GM21717 (cell line): ENCODE measurements around the gene MRPL50.

Experiments
- ATAC-seq: cut with Tn5 transposase; IDR thresholded peaks from one replicate; pipeline ENCODE4 v1.9.1; 2021; ENCODE audit warnings: mild to moderate bottlenecking, moderate library complexity; ENCODE audit not compliant: unreplicated experiment

MRPL50 gene

DNA sequence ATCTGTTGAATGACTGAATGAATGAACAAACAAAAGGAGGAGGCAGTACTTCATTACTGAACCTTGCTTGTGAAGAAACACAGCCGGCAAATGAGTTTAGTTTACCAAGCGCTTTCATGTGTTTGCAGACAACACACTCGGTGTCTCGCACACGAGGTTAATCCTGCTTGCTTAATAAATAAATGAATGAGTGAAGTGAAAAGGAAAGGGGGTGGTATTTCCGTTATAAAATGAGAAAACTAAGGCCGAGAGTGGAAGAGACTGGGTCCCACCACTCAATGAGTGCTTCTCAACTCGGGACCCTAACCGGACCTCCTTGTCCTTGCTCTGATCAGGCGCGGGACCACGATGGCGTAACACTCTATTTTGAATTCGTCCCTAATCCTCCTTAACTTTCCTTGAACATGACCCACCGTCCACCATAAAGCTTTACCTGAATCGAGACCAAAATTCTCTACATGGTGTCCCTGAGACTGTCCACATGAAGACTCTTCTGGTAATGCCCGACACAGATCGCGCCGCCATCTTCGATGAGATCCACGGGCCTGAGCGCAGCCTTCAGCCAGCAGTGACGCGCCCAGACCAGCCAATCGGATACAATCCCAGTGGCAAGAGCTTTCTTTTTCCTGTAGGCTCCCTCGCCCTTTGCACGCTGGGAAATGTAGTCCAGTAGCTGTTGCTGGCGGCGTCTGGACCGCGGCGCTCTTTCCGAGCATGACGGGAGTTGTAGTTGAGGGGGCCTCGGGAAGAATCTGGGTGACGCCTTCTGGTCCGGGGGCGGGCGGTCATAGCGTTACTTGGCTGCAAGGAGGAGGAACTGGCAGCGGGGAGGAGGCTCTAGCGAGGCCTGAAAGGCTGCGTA is at the start of gene MRPL50, which contains the start of gene ZNF189:
MRPL50 (minus strand) TSS at position 551 of the 862 bp plus-strand sequence; CDS start at position 525, 26 bp downstream.
ZNF189 (plus strand) TSS at position 784 of the 862 bp plus-strand sequence. CDS start 306 bp downstream, outside the sequence.
- peak; percentile 99 for ATAC-seq

DNA sequence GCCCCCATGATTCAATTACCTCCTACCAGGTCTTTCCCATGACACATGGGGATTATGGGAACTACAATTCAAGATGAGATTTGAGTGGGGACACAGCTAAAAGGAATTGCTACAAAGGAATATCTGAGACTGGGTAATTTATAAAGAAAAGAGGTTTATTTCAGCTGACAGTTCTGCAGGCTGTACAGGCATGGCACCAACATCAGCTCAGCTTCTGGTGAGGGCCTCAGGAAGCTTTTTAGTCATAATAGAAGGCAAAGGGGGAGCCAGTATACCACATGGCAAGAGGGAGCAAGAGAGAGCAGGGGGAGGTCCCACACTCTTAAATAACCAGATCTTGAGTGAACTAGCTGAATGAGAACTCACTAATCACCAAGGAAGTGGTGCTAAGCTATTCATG is 48.3 kb upstream of the MRPL50 start:
- ATAC-seq = no peak

DNA sequence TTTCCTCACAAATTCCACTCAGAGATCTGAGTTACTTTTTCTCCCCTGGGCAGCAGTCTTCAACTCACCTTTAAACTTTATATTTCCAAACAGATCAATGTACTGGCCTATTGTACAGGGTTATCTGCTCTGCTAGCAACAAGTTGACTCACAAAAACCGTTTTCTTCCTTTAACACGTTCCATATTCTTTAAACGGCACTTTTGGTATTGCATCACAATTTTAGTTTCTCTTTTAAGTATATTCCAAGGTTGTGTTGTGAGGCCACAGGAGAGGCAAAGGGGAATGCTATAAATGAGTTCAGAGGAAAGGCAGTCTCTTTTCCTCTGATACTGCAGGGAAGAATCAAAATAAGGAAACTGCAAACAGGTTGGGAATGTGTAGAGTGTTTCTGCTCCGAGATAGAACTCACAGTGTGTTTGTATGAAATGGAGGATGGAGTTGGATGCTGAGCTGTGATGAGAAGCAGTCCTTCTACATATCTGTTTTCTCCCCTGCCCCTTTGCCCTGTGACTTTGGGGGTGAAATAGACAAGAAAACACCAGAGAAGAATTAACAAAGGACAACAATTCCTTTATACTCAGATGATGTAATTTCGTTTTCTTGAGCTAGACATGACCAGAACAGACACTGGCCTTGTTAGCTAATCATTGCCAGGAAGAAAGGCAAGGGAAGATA is 47.1 kb upstream of the MRPL50 start:
- ATAC-seq = no peak

DNA sequence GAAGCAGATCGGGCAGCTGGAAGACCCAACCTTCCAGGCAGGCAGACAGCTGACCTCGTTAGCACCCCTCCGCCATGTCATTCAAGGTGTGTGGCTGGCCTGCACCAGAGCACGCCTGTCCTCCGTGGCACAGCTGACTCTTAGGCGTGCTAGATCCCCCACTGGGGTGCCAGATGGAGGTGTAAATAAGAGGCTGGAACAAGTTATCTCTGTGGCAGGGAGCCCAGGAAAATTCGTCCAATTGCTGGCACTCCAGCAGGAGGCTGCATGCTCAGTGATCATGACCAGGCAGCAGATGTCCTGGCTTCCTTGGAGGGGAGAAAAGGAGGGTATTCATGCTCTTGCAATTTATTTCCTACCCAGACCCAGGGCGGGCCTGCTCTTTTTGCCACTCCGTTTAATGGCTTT is 45.0 kb upstream of the MRPL50 start:
- no peak for ATAC-seq

DNA sequence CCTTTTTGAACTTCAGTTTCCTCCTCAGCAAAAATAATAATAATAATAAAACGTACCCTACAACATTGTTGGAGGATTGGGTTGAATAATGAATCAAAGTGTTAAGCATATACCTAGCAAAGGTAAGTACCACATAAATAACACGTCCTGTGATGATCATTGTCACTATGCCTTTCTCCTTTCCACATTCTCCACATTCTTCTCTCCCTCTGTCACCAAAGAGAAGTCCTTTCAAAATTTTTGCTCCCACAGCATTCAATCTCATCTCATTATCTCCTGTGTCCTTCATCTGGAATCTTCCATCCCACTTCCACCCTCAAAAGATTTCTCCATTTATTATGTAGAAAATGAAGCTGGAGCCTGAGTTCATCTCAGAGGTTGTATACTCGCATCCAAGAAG is 44.3 kb upstream of the MRPL50 start:
- no peak for ATAC-seq

DNA sequence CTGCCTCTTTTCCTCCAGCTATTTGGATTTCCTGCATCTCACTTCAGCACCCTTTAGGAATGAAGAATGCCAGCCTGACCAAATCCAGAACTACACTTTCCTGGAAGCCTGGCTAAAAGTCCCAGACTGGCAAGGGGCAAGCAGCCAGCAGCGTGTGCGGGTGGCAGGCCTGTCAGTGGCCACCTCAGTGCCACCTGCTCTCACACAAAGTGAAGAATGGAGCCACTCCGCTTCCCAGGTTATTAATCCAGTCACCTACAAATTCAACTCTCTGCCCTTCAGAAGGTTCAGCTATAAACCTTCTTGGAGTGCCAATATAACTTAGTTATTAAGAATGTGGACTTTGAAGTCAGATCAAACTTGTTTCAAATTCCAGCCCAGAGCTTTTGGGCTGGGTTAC is 43.9 kb upstream of the MRPL50 start:
- ATAC-seq = no peak

DNA sequence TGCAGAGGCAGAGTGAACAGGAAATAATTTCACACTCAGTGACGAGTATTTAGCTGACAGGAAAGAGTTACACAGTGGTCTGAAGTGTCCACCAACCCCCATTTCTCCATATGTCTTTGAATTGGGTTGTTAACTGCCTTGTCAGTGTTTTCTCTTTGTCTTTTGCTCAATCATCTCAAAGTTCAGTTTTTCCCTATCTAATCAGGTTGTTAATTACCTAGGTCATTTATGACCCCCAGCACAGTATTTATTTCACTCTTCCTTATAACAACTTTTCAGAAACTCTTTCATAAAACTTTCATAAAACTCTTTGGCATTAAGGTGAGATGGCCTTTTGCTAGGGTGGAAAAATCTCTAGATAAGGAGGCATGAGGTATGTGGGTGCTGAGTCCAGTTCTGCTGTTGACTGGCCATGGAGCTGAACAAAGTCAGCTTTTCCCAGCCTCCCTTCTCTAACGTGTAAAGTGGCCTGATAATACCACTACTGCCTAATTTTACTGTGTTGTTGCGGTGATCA is 42.4 kb upstream of the MRPL50 start:
- no peak for ATAC-seq

DNA sequence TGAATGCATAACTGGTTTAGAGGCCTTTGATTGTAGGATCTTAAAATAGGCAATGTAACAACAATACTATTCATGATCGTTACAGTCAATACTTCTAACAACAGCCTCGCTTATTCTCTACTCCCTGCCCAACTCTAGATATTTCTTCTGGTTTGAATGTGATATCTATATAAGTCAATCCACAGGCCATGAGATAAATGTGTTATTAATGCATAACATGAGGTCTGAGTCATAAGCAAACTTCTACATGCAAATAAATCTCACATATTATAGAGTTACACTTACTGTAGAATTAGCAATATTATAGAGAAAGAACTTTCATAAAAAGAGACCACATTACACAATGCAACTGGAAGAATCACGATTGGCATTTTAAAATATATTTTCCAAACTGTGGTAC is 40.1 kb upstream of the MRPL50 start:
- ATAC-seq = no peak

DNA sequence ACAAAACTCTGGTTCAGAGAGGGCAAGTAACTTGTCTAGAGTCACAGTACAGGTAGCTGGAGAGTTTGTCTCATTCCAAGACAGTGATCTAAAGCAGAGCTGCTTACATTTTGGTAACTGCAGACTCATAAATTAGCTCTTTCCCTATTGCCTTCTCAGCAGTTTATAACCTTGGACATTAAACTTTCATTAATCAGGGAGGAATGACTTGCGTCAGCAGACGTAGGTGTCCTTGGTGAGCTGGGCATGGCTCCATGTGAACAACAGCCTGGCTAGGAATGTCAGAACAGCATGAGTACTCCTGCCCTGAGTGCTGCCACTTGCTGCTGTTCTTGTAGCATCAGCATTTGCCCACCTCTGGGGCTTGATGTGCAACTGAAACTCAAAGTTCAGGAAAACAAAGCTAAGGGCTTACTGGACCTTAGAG is 39.4 kb upstream of the MRPL50 start:
- ATAC-seq = no peak

DNA sequence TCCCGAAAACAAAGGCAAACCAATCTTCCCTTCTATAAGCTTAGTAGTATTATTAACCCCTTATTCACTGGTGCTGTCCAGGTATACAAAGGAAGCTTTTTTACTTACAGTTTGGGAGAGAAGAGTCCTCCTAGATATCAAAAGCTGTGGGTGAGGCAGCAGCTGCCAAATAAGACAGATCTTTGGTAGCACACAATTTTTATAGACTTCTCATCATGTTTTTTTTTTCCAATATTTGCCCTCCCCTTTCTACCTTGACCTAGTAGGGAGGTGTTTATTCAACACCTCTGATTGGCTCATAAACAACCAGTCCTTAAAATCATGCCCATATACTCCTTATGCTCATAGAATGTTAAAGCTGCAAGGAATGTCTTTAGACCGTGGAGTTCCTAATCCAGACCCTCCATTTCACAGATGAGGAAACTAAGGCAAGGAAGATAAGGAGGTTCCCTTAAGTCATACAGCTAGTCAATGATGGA is 37.2 kb upstream of the MRPL50 start, which contains the start of gene ALDOB:
ALDOB (minus strand) TSS at position 174 of the 479 bp plus-strand sequence. CDS start 4,887 bp downstream, outside the sequence.
- no peak for ATAC-seq

DNA sequence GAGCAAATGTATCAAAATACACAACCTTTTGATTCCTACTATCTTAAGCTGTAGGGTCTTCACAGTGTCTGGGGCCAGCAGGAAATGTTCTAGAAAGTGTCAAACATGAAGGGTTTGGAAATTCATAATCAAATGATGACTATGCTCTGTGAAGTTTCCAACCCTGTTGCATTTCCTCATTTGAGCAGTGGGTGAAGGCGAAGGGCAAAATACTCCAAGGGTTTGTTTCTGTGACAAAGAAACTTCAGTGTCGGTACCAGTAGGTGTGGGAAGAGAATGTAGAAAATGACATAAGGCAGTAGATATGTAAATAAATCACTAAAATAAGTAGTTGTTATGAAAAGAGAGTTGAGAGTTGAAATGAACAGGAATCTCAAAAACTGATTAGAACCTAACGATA is 36.6 kb upstream of the MRPL50 start:
- ATAC-seq = no peak

DNA sequence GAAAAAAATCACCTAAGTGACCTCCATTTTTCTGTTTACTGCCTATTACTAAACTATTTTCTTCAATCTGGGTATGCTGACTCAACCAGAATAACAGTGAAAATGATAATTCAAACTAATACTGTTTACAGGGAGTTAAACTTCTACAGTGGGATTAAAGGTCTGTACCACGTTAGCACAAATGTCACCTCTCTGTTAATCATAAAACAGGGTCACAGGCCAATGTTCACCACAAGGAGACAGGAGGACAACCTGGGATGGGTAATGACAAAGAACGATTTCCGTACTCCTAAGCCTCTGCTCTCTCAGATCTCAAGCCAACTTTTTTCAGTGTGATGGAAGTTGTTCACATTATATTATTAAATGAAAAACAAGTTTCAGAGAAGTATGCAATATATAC is 34.8 kb upstream of the MRPL50 start:
- ATAC-seq = no peak

DNA sequence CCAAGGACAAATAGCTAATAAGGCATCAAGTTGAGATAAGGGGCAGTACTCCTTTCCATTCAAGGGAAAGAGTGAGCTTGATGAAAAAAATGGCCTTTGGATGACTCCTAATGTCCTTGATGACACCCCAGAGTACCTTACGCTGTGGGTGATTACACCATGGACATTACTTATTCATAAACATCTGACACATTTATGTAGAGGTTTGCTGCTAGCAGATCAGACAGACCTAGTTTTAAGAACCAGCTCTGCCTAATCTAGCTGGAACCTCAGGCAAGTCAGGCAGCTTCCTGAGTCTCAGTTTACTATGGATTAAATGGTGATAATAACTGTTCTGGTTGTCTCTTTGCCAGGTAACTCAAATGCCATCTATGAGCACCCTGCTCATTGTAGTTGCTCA is 34.3 kb upstream of the MRPL50 start:
- no peak for ATAC-seq

DNA sequence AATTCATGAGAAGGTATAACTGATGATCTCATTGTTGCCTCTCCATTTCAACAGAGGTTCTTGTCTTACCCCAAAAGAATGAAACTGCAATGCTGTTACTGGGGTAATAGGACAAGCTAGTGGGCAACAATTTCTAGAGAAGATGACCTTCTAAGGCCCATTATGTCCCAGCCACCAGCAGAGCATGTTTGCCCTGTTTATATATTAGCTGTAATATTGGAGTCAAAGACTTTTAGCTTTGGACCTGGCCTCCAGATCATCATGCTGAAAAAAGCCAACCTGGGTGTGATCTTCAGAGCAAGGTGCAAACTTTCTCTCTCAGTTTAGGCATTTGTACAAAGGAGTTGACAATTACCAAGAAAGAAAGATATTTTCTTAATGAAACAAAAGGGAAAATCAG is 33.8 kb upstream of the MRPL50 start:
- ATAC-seq = no peak

DNA sequence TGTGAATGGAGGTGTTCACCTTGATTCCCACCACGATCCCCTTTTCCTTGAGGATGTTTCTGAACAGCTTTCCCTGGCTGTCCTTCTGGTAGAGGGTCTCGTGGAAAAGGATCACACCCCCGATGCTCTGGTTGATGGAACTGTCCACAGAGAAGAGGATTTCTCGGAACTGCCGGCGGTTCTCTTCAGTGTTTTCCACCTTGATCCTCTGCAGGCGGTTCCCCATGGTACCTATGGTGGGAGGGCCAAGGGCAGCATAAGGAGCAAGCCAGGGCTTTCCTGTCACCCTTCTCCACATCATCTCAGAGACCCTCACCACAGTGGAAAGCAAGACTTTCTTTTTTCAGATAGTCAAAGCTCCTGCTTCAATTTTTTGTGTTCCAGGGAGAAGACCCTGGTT is 31.3 kb upstream of the MRPL50 start:
- ATAC-seq = no peak

DNA sequence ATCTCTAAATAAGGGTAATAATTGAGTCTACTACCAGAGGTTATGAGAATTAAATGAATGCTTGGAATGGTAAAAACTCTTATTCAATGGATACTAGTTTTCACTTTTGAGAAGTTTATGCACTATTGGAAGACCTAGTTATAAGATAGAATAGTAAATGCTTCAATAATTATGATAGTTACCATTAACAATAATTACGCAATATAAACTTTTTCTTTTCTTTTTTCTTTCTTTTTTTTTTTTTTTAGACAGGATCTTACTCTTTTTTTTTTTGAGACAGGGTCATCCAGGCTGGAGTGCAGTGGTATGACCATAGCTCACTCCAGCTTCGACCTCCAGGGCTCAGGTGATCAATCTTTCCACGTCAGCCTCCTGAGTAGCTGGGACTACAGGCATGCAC is 30.5 kb upstream of the MRPL50 start:
- no peak for ATAC-seq

DNA sequence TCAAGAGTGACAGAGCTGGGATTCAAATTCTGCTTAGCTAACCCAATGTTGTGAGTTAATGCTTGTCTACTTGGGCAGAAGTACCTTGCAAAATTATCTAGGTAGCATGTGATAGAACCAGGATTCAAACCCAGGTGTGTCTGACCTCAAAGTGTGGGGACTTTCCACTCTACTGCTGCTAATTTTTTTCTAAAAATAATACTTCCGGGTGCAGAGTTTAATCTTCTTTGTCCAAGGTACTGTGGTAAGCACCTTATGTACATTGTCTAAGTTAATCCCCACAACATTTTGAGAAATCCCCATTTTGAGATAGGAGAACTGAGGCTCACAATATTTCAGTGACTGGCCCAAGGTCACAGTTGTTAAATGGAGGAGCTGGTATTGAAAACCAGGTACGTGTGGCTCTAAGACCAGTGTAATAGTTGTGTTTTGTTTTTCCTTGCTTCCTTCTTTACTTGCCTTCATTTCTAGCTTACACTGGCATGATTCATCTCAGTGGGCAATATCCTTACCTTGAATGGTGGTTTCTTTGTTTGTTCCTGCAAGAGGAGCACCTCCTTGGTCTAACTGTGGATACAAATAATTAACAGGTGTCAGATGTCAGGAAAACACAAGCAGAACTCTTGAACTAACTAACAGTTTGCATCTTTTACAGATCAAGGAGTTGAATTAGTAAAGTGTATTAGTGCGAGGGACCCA is 29.7 kb upstream of the MRPL50 start:
- ATAC-seq = peak; percentile 70

DNA sequence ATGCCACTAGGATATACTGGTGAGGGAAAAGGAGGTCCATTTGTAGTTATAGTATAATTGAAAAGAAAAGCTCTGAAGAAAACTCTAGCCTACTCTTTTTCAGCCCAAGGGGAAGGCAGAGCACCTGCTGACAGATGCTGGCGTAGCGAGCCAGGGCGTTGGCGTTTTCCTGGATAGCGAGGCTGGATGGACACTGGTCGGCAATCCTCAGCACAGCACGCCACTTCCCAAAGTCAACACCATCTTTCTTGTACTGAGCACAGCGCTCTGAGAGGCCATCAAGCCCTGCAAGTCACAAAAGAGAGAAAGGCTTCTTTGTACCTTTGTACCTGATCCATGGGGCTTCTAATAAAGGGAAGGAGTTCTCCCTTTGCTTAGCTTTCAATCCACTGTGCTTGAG is 28.9 kb upstream of the MRPL50 start:
- ATAC-seq = no peak

DNA sequence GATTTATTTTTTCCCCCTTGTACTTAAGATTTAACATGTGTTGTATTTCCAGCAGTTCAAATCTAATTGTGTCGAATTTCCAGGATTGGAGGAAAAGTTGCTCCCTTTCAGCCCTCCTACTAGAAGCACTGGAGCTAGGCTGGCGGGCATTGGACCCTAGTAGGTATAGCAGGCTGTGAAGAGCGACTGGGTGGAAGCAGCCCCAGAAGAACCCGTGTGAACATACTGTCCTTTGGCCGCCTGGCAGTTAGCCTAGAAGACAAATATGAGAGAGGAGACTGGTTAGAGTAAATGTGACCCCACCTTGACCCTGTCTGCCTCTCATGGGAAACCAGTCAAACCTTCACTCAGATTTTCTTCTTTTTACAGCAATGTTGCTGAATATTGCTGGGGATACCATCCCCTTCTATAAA is 23.2 kb upstream of the MRPL50 start:
- no peak for ATAC-seq

DNA sequence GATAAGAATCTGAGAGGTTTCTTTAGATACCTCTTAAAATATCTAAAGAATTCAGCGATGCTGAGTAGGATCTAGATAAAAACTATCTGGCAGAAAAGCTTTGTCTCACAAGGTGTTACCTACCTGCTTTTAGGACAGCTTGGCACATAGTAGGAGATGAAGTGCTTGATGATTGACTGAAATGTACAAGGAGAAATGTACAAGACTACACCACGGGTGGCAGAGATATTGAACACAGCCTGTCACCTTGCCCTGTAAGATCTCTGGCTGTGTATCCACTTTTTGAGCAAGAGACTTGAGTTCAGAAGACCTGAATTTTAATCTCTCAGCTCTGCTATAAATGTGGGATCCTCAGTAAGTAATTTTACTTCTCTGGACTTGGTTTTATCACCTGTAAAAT is 21.4 kb upstream of the MRPL50 start:
- no peak for ATAC-seq
